Aorta (tissue), 4 donors: ENCODE results near the gene EEF1AKMT3. TPM values are rescaled to one million over a fixed set of nuclear protein-coding genes. Genes with fewer than 3 reads are reported as not detected.

ENCODE experiments used
- microRNA-seq, 2 donors: library from miRNA; unstranded; fragments of <30 nt; microRNA quantifications; one replicate each; pipeline ENCODE4 v1.2.0, GENCODE V29; 2020
- polyA plus RNA-seq, 2 donors: library from polyadenylated mRNA; stranded (reverse); fragments of 200-250 nt; gene quantifications; one replicate each; pipeline ENCODE4 v1.2.3, GENCODE V29; 2013
- total RNA-seq, 2 donors: library from RNA; stranded (reverse); fragmentation: NEBNext Ultra II Directional; extraction: Animal tissue kit (Norgen Biotek cat#: 25700); gene quantifications; one replicate each; pipeline ENCODE4 v1.2.1, GENCODE V29; 2021
- donor health status: healthy with polysubstance abuse.
- donor health status: Bipolar disorder and iron deficiency.
- donor health status: DM: no; HTN: no; CAD: no.
- donor health status: DM: yes; HTN: yes; CAD: no.

EEF1AKMT3 gene
- total and polyA plus RNA-seq, 4 donors = 4.5 to 10.9 (median 7.5) TPM

Small RNA genes lying within 50 kb of the gene (microRNA-seq; reads per million reads assigned to microRNA genes)
- 95.4 to 198 reads per million in 2 donors for gene MIR26A2
- gene MIR6759 = 0 reads per million in 2 donors

Other genes with a start within 250 kb of the EEF1AKMT3 start
- 10 to 100 TPM; 65.0 to 77.4 TPM for gene MBD6, start 249.8 kb upstream of the EEF1AKMT3 start, total RNA-seq
- gene MBD6, start 249.8 kb upstream of the EEF1AKMT3 start, polyA plus RNA-seq = 10 to 100 TPM in 1 of 2 donors, 1 to 10 TPM in 1; 7.5 to 73.4 TPM
- 100 to 1,000 TPM; 122 to 128 TPM for gene DCTN2, start 225.4 kb upstream of the EEF1AKMT3 start, total RNA-seq
- gene DCTN2, start 225.4 kb upstream of the EEF1AKMT3 start, polyA plus RNA-seq = 100 to 1,000 TPM; 138 to 159 TPM
- 1 to 10 TPM; 1.3 to 3.5 TPM for gene KIF5A, start 222.6 kb upstream of the EEF1AKMT3 start, total RNA-seq
- under 1 TPM; 0.75 to 0.92 TPM for gene KIF5A, start 222.6 kb upstream of the EEF1AKMT3 start, polyA plus RNA-seq
- 10 to 100 TPM; 25.1 to 28.4 TPM for gene PIP4K2C, start 181.4 kb upstream of the EEF1AKMT3 start, total RNA-seq
- gene PIP4K2C, start 181.4 kb upstream of the EEF1AKMT3 start, polyA plus RNA-seq = 10 to 100 TPM; 14.5 to 27.0 TPM
- gene DTX3, start 167.8 kb upstream of the EEF1AKMT3 start, total RNA-seq = 10 to 100 TPM; 47.2 to 47.4 TPM
- 100 to 1,000 TPM in 1 of 2 donors, 10 to 100 TPM in 1; 14.0 to 123 TPM for gene DTX3, start 167.8 kb upstream of the EEF1AKMT3 start, polyA plus RNA-seq
- gene ARHGEF25, start 161.2 kb upstream of the EEF1AKMT3 start, total RNA-seq = 10 to 100 TPM; 72.0 to 73.0 TPM
- gene ARHGEF25, start 161.2 kb upstream of the EEF1AKMT3 start, polyA plus RNA-seq = 100 to 1,000 TPM in 1 of 2 donors, 10 to 100 TPM in 1; 65.6 to 253 TPM
- gene B4GALNT1, start 139.4 kb upstream of the EEF1AKMT3 start, total RNA-seq = 1 to 10 TPM; 5.9 to 6.5 TPM
- 1 to 10 TPM; 1.0 to 2.9 TPM for gene B4GALNT1, start 139.4 kb upstream of the EEF1AKMT3 start, polyA plus RNA-seq
- gene OS9, start 78.5 kb upstream of the EEF1AKMT3 start, total RNA-seq = 100 to 1,000 TPM; 208 to 252 TPM
- 100 to 1,000 TPM; 139 to 253 TPM for gene OS9, start 78.5 kb upstream of the EEF1AKMT3 start, polyA plus RNA-seq
- 1 to 10 TPM; 2.6 to 3.6 TPM for gene AGAP2, start 33.9 kb upstream of the EEF1AKMT3 start, total RNA-seq
- gene AGAP2, start 33.9 kb upstream of the EEF1AKMT3 start, polyA plus RNA-seq = under 1 TPM; 0.18 to 0.88 TPM
- gene TSPAN31, start 27.6 kb upstream of the EEF1AKMT3 start, total RNA-seq = 10 to 100 TPM; 31.4 to 37.6 TPM
- 10 to 100 TPM; 27.4 to 40.6 TPM for gene TSPAN31, start 27.6 kb upstream of the EEF1AKMT3 start, polyA plus RNA-seq
- gene CDK4, start 20.3 kb upstream of the EEF1AKMT3 start, total RNA-seq = 10 to 100 TPM; 54.6 to 55.0 TPM
- gene CDK4, start 20.3 kb upstream of the EEF1AKMT3 start, polyA plus RNA-seq = 10 to 100 TPM; 44.7 to 60.4 TPM
- 10 to 100 TPM; 10.8 to 17.1 TPM for gene MARCHF9, start 17.5 kb upstream of the EEF1AKMT3 start, total RNA-seq
- 10 to 100 TPM in 1 of 2 donors, 1 to 10 TPM in 1; 4.8 to 29.9 TPM for gene MARCHF9, start 17.5 kb upstream of the EEF1AKMT3 start, polyA plus RNA-seq
- 1 to 10 TPM in 1 of 2 donors, under 1 TPM in 1; 0.94 to 1.5 TPM for gene CYP27B1, start 5.5 kb upstream of the EEF1AKMT3 start, total RNA-seq
- gene CYP27B1, start 5.5 kb upstream of the EEF1AKMT3 start, polyA plus RNA-seq = under 1 TPM in 1 of 2 donors, not detected in 1; 0.28 TPM
- gene METTL1, start 509 bp upstream of the EEF1AKMT3 start, total RNA-seq = 10 to 100 TPM; 15.4 to 16.2 TPM
- 10 to 100 TPM in 1 of 2 donors, 1 to 10 TPM in 1; 9.5 to 16.1 TPM for gene METTL1, start 509 bp upstream of the EEF1AKMT3 start, polyA plus RNA-seq
- gene TSFM, start 10.2 kb downstream of the EEF1AKMT3 start, total RNA-seq = 10 to 100 TPM; 15.0 to 17.2 TPM
- 10 to 100 TPM; 21.4 to 22.9 TPM for gene TSFM, start 10.2 kb downstream of the EEF1AKMT3 start, polyA plus RNA-seq
- 10 to 100 TPM; 11.5 to 26.8 TPM for gene AVIL, start 46.1 kb downstream of the EEF1AKMT3 start, total RNA-seq
- gene AVIL, start 46.1 kb downstream of the EEF1AKMT3 start, polyA plus RNA-seq = 1 to 10 TPM; 5.5 to 7.2 TPM
- 100 to 1,000 TPM; 187 to 252 TPM for gene CTDSP2, start 74.1 kb downstream of the EEF1AKMT3 start, total RNA-seq
- gene CTDSP2, start 74.1 kb downstream of the EEF1AKMT3 start, polyA plus RNA-seq = 10 to 100 TPM; 51.2 to 91.7 TPM
- gene ATP23, start 169.0 kb downstream of the EEF1AKMT3 start, total RNA-seq = 1 to 10 TPM; 3.9 to 5.4 TPM
- gene ATP23, start 169.0 kb downstream of the EEF1AKMT3 start, polyA plus RNA-seq = 10 to 100 TPM in 1 of 2 donors, 1 to 10 TPM in 1; 3.4 to 19.3 TPM